AG09309 (cell line): Measurements from ENCODE around the gene AKR1C1.
"Not testable (repeated sequence)": the region's sequence is repeated elsewhere in the genome, so short reads cannot be mapped to it uniquely, and the experiment has no call there.

ENCODE experiments used
- DNase-seq: peaks from one replicate; pipeline ENCODE4 v3.0.0-alpha.2; 2010; ENCODE audit warnings: low read depth
- H3K4me3 ChIP-seq: 2 replicates; pipeline ENCODE4 v1.5.1; 2011; ENCODE audit warnings: mild to moderate bottlenecking, low read depth, low read length, moderate library complexity; ENCODE audit not compliant: control insufficient read depth
- CTCF ChIP-seq: IDR thresholded peaks from 2 replicates; pipeline ENCODE4 v1.5.1; 2011; ENCODE audit warnings: mild to moderate bottlenecking, low read depth, low read length, inconsistent platforms; ENCODE audit not compliant: insufficient read depth, control insufficient read depth; ENCODE audit errors: missing control alignments

Gene AKR1C1

GRCh38 chr10:4984223-4984622 lies 21.0 kb downstream of the AKR1C1 start:
- TF ChIP-seq CTCF, result no peak
- no peak for DNase-seq
- H3K4me3 ChIP-seq, result no peak overlapping the region

- no peak for TF ChIP-seq CTCF
- DNase-seq, result peak; percentile 23
Observed at GRCh38 chr10:4984971-4985594, 21.9 kb downstream of the AKR1C1 start.

GRCh38 chr10:4988000-4988641 lies 24.9 kb downstream of the AKR1C1 start:
- H3K4me3 ChIP-seq, DNase-seq: not testable (repeated sequence)

More at GRCh38 chr10:4984971-4985594, 21.9 kb downstream of the AKR1C1 start:
- H3K4me3 ChIP-seq, result no peak overlapping the region

- DNase-seq, result no peak
- TF ChIP-seq CTCF, result no peak
- H3K4me3 ChIP-seq, result no peak overlapping the region
Observed at GRCh38 chr10:4990217-4990616, 27.0 kb downstream of the AKR1C1 start.

- not testable (repeated sequence) for DNase-seq, H3K4me3 ChIP-seq
Observed at GRCh38 chr10:4991463-4991862, 28.2 kb downstream of the AKR1C1 start.

GRCh38 chr10:4992564-4992963 lies 29.3 kb downstream of the AKR1C1 start:
- not testable (repeated sequence) for DNase-seq, H3K4me3 ChIP-seq

GRCh38 chr10:4994260-4994659 lies 31.0 kb downstream of the AKR1C1 start:
- not testable (repeated sequence) for DNase-seq, H3K4me3 ChIP-seq

- DNase-seq, result no peak
- no peak overlapping the region for H3K4me3 ChIP-seq
- no peak for TF ChIP-seq CTCF
Observed at GRCh38 chr10:4998671-4999070, 35.5 kb downstream of the AKR1C1 start.
